Endothelial cell (in vitro differentiated cells): ENCODE data around the gene MAPK6. TPM values are rescaled to one million over a fixed set of nuclear protein-coding genes. Genes with fewer than 3 reads are reported as not detected.

Experiments used
- DNase-seq: peaks from one replicate; pipeline ENCODE4 v3.0.0; 2021; ENCODE audit warnings: low spot score
- H3K27ac Mint-ChIP-seq: one replicate; pipeline ENCODE4 v1.8.0; 2021; ENCODE audit warnings: mixed read lengths, inconsistent platforms; ENCODE audit not compliant: unreplicated experiment
- H3K27me3 Mint-ChIP-seq: one replicate; pipeline ENCODE4 v1.8.0; 2021; ENCODE audit warnings: mild to moderate bottlenecking, moderate library complexity, mixed read lengths, inconsistent platforms; ENCODE audit not compliant: unreplicated experiment
- H3K36me3 Mint-ChIP-seq: one replicate; pipeline ENCODE4 v1.8.0; 2021; ENCODE audit warnings: mild to moderate bottlenecking, low read depth, mixed read lengths, inconsistent platforms; ENCODE audit not compliant: unreplicated experiment
- H3K4me1 Mint-ChIP-seq: one replicate; pipeline ENCODE4 v1.8.0; 2021; ENCODE audit warnings: mild to moderate bottlenecking, mixed read lengths, inconsistent platforms; ENCODE audit not compliant: unreplicated experiment
- H3K4me3 Mint-ChIP-seq: one replicate; pipeline ENCODE4 v1.8.0; 2021; ENCODE audit warnings: mild to moderate bottlenecking, mixed read lengths, inconsistent platforms; ENCODE audit not compliant: unreplicated experiment
- H3K9me3 Mint-ChIP-seq: one replicate; pipeline ENCODE4 v1.8.0; 2021; ENCODE audit warnings: mixed read lengths, inconsistent platforms; ENCODE audit not compliant: unreplicated experiment
- CTCF ChIP-seq: fragments of 200-600 bp; sonication (generic); IDR thresholded peaks from one replicate; pipeline ENCODE4 v1.5.0; 2021; ENCODE audit warnings: antibody characterized with exemption; ENCODE audit not compliant: unreplicated experiment
- total RNA-seq: library from RNA; stranded (reverse); fragmentation: NEBNext Ultra II Directional; extraction: Animal tissue kit (Norgen Biotek cat#: 25700); gene quantifications from one replicate; pipeline ENCODE4 v1.2.1, GENCODE V29; 2021; ENCODE audit not compliant: unreplicated experiment

Gene MAPK6
- total RNA-seq, 1 donor from 2014 or later, result 94.6 TPM

- Mint-ChIP-seq H3K27me3 (no peaks in the 10 kb centered on the region), H3K36me3 (no peaks in the 10 kb centered on the region), H3K4me1 (peaks cover 3% of the 10 kb centered on the region), H3K27ac (no peak overlapping the region), H3K4me3 (no peak overlapping the region), H3K9me3 (no peaks in the 10 kb centered on the region)
- TF ChIP-seq CTCF, result no peak
- DNase-seq, result no peak
These were observed 64.6 kb downstream of the MAPK6 start for GRCh38 chr15:52083603-52084002.

- no peak overlapping the region for H3K4me3 Mint-ChIP-seq
- H3K36me3 Mint-ChIP-seq, result no peaks in the 10 kb centered on the region
- no peaks in the 10 kb centered on the region for H3K9me3 Mint-ChIP-seq
- no peak for TF ChIP-seq CTCF
- DNase-seq, result no peak
- H3K4me1 Mint-ChIP-seq, result no peaks in the 10 kb centered on the region
- no peak overlapping the region for H3K27ac Mint-ChIP-seq
- no peaks in the 10 kb centered on the region for H3K27me3 Mint-ChIP-seq
These were observed 66.3 kb downstream of the MAPK6 start for GRCh38 chr15:52085299-52085698.

GRCh38 chr15:52086011-52086786 lies 67.2 kb downstream of the MAPK6 start:
- H3K36me3 Mint-ChIP-seq, result no peaks in the 10 kb centered on the region
- H3K27ac Mint-ChIP-seq, result no peak overlapping the region
- no peaks in the 10 kb centered on the region for H3K4me1 Mint-ChIP-seq
- no peaks in the 10 kb centered on the region for H3K27me3 Mint-ChIP-seq
- H3K9me3 Mint-ChIP-seq, result no peaks in the 10 kb centered on the region
- TF ChIP-seq CTCF, result no peak
- H3K4me3 Mint-ChIP-seq, result no peak overlapping the region
- no peak for DNase-seq

GRCh38 chr15:52090193-52090592 lies 71.2 kb downstream of the MAPK6 start:
- H3K9me3 Mint-ChIP-seq, result no peaks in the 10 kb centered on the region
- no peak for TF ChIP-seq CTCF
- DNase-seq, result no peak
- H3K36me3 Mint-ChIP-seq, result no peaks in the 10 kb centered on the region
- no peak overlapping the region for H3K4me3 Mint-ChIP-seq
- no peaks in the 10 kb centered on the region for H3K27me3 Mint-ChIP-seq
- no peaks in the 10 kb centered on the region for H3K4me1 Mint-ChIP-seq
- no peak overlapping the region for H3K27ac Mint-ChIP-seq

- no peaks in the 10 kb centered on the region for H3K27me3 Mint-ChIP-seq
- H3K9me3 Mint-ChIP-seq, result no peaks in the 10 kb centered on the region
- no peaks in the 10 kb centered on the region for H3K4me1 Mint-ChIP-seq
- DNase-seq, result no peak
- TF ChIP-seq CTCF, result no peak
- no peak overlapping the region for H3K27ac Mint-ChIP-seq
- no peak overlapping the region for H3K4me3 Mint-ChIP-seq
- H3K36me3 Mint-ChIP-seq, result no peaks in the 10 kb centered on the region
These were observed 74.1 kb downstream of the MAPK6 start for GRCh38 chr15:52093167-52093538.
